Fibroblast of gingiva (primary cell): ENCODE results near the gene C1orf53.
A peak's percentile ranks its signal among the peaks of the same experiment; 100 is the strongest.
"Not testable (repeated sequence)": the region's sequence is repeated elsewhere in the genome, so short reads cannot be mapped to it uniquely, and the experiment has no call there.

Source experiments
- DNase-seq: peaks from one replicate; pipeline ENCODE4 v3.0.0-alpha.2; 2011; ENCODE audit warnings: low read depth

C1orf53 gene

DNA sequence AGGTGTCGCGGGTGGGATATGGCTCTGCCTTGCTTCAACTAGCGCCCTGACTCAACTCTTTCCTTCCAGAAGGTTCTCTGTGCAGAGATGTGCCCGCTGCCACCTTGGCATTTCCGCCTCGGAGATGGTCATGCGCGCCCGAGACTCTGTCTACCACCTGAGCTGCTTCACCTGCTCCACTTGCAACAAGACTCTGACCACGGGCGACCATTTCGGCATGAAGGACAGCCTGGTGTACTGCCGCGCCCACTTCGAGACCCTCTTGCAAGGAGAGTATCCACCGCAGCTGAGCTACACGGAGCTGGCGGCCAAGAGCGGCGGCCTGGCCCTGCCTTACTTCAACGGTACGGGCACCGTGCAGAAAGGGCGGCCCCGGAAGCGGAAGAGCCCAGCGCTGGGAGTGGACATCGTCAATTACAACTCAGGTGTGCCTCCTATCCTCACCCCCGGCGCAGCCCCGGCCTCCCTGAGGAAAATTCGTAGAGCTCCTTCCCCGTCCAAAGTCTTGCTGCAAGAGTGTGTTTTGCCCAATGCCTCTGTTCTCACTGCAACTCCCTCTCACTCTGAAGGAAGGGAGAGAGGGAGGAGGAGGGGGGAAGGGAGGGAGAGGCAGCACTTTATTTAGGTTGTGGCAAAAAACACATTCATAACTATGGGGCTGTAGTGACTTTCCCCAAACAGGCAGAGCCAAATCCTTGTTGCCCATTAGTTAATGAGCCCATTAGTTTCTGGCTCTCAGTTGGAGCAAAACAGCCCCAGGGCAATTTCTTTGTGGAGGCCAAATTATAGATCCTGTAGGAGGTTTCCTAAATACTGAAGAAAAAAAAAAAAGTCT is 19.0 kb downstream of the C1orf53 start:
- no peak for DNase-seq

- DNase-seq: no peak
These were observed 19.6 kb downstream of the C1orf53 start for GRCh38 chr1:197922070-197922390.

GRCh38 chr1:197923038-197923437 is 20.6 kb downstream of the C1orf53 start:
- no peak for DNase-seq

DNA sequence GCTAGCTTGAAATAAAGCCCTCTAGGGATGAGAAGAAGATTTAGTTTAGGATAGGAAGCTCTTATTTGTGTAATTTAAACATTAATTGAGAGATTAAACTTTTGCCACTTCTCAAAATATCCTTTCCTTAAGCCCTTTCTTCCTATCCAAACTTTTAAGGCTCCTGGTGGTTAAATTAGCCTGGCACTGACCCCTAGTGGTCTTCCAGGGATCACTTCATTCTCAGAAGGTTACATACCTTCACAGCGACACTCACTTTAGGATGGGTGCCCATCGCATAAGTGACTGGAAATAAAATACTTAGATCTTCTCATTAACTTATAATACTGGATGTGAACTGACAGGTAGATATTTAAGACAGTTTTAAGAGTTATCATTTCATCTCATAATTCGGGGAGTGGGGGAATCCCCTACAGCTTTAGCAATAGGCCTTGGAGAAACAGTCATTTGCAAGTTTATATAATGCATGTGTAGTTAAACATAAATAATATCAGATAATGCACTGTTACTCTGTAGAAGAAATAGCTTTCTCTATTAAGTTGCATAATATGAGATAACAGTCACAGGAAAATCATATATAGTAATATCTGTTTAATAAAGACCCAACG is 22.2 kb downstream of the C1orf53 start:
- peak; percentile 23 for DNase-seq

DNA sequence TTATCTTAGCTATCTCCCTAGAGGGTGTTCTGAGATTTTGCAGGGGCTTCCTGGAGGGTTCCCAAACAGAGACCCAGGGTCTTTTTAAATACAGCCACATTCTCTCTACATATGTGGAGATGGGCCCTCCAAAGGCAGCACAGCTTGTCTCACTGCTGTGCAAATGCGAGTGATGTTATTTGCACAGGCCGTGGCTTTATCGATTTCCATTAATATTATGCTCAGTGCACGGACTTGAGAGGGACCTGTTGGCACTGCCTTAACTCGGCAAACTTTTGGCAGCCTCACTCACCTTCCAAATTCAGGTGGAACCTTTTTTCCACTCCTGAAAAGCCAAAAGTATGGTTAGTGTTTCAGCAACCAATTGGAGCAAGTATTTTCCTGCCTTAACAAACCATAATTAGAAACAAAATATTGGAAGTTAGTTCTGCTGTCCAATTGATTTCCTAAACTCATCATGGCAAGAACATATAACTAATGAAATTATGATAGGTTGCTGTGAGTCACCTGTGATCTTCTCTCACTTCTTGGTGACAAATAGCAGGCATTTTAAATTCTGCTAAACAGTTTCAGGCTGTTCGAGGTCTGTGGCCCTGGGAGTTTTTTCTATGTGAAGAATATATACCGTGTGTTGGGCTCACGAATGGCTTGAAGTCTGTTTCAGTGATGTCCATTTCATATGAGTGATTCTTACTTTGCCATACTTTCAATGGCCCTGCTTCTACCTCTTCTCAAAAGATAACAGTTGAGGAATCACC is 25.7 kb downstream of the C1orf53 start:
- DNase-seq: no peak

- no peak for DNase-seq
These were observed 26.5 kb downstream of the C1orf53 start for GRCh38 chr1:197928849-197929336.

DNA sequence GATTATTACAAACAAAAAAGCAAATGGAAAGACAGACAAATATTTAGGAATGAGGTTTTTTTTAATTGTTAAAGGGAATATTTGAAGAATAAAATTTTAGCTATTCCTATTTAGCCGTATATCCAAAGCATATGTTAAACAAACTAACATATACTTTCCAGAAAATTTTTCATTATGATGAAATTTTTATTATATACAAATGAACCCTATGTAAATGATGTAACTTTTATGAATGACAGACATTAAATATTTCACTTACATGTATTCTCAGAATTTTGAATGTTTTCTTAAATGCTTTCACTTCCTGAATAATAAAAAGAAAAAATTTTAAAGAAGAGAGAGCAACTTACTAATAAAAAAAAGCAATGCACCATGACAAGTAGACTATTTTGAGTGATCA is 30.6 kb downstream of the C1orf53 start:
- DNase-seq: no peak

GRCh38 chr1:197933647-197934046 is 31.2 kb downstream of the C1orf53 start:
- no peak for DNase-seq

DNA sequence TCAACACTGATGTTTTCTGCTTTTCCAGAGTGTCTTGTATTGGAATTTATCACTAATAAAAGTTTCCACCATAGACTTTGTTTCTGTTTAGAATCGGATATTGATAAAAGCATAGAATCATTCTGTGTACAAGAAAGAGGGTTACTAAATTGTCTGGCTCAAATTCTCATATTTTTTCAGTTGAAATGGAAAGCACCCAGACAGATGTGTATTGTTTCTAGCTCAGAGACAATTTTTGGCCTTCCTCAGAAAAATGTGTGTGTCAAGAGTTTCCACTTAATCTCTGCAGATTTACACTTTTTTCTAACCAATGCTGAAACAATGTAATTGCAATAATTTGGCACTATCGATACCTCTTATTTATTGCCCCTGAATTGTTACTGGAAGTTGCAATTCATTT is 35.0 kb downstream of the C1orf53 start:
- DNase-seq: no peak

GRCh38 chr1:197937892-197938291 is 35.5 kb downstream of the C1orf53 start:
- no peak for DNase-seq

DNA sequence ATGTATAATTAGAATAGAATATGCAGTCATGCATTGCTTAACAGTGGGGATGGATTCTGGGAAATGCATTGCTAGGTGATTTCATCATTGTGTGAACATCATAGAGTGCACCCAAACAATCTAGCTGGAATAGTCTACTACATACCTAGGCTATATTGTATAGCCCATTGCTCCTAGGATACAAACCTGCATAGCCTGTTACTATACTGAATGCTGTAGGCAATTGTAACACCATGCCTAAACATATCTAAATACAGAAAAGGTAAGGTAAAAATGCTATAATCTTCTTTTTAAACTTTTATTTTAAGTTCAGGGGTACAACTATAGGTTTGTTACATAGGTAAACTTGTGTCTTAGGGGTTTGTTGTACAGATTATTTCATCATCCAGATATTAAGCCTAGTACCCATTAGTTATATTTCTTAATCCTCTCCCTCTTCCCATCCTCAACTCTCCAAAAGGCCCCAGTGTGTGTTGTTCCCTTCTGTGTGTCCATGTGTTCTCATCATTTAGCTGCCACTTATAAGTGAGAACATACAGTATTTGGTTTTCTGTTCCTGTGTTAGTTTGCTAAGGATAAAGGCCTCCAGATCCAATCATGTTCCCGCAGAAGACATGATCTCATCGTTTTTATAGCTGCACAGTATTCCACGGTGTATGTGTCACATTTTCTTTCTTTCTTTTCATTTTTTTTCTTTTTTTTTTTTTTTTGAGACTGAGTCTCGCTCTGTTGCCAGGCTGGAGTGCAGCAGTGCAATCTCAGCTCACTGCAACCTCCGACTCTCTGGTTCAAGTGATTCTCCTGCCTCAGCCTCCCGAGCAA is 36.9 kb downstream of the C1orf53 start:
- peak; percentile 19 for DNase-seq

DNA sequence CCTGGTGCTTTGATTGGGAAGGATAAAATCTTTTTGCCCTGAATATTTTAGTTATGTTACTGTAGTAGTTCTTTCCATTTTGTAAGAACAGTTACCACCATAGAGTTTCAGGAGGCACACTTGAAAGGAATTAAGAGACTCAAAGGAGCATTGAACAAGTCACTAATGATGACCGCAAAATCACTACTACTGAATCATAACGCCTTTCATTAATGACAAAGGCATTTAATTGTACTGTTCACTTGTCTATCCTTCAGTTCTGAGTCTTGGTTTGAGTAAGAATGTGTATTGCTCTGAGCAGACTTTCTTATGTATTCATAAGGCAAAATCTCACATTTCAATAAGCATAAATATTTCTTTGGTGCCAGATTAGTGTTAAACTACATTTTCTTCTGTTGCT is 39.6 kb downstream of the C1orf53 start:
- DNase-seq: no peak

GRCh38 chr1:197944485-197944884 is 42.1 kb downstream of the C1orf53 start:
- no peak for DNase-seq

GRCh38 chr1:197948926-197949899 is 46.8 kb downstream of the C1orf53 start:
- DNase-seq: no peak

GRCh38 chr1:197951089-197951488 is 48.7 kb downstream of the C1orf53 start:
- no peak for DNase-seq

DNA sequence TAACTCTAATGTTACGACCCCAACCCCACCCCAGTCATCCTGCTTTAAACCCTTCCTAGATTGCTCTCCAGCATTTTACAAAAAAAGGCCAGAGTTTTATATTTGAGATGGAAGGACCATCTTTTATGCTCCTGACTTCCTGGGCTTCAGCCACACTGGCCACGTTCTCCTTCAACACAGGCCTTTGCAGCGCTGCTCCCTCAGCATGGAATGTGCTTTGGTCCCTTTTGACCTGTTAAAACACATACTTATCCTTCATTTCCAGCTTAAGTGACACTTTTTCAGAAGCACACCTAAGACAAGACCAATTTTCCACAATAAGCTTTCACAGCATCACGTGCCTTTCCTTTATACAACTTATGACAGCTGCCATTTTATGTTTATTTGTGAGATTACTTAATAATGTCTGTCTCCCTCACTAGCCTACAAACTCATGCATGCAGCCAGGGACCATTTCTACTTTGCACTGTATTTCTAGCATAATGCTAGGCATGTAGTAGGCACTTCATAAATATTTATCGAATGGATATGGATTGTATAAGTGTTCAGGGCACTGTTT is 49.3 kb downstream of the C1orf53 start:
- DNase-seq: no peak

- not testable (repeated sequence) for DNase-seq
These were observed 51.0 kb downstream of the C1orf53 start for GRCh38 chr1:197953472-197953871.

- DNase-seq: no peak
These were observed 52.4 kb downstream of the C1orf53 start for GRCh38 chr1:197954718-197955418.

DNA sequence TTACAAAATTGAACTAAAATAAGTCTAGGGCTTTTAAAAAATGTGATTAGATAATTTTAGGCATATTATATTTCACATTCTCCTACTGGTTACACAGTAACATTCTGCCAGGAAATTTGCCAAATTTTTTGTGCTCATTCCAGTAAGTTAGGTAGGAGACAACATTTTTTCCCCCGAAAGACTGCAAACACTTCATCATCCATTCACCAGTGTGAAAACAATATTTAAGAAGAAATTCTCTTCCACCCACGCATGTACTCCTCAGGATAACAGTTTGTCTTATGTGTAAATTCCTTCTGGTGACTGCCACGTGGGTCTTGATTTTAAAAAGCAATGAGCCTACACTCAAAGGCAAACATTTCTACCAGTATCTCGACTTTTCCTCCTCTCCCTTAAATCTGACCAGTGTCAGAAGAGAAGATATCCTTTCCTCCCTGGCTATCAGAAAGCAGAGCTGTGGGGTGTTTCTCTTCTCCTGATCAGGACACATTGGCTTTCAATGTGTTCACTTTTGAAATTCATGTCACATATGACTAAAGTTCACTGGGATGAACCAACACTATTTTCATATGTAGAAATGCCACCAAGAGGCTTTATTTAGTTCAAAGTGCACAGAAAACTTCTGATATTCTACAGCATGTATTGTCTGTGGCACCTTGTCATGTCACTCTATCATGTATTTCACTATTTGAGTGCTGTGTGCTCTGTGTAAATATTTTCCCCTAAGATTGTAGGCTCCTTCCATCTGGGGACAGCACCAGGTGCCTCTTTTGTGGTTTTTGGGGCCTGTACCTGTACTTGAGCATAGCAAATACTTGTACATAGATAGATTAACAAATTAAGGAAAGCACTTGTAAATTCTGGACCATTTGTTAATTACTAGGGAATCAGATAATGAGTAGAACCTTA is 53.3 kb downstream of the C1orf53 start:
- DNase-seq: peak; percentile 21
